Pancreas (tissue), 10 donors: ENCODE data around the gene TRABD. TPM values are rescaled to one million over a fixed set of nuclear protein-coding genes. Genes with fewer than 3 reads are reported as not detected.
"Not testable (repeated sequence)": the region's sequence is repeated elsewhere in the genome, so short reads cannot be mapped to it uniquely, and the experiment has no call there.

Source experiments
- ATAC-seq, 4 donors: fragments of 200-7000 bp; cut with Tn5 transposase; one replicate each; pipeline versions ENCODE4 v1.8.0 to v1.9.1; 2020; ENCODE audit warnings: mild to moderate bottlenecking in 4 of 4, moderate library complexity in 4 of 4
- DNase-seq, 6 donors: peaks; one replicate each; pipeline ENCODE4 v3.0.0-alpha.2; 2020
- FAIRE-seq: peaks from 2 replicates; lab custom pipeline; 2012; peaks lifted over from hg19 to GRCh38; lab: Jason Lieb, UNC
- H3K27ac ChIP-seq, 4 donors: fragments of 200-600 bp; sonication (generic); 1 replicate in 3 of 4; 2 replicates in 1 of 4; pipeline versions ENCODE4 v1.5.0 to v1.8.0; 2020
- H3K27me3 ChIP-seq, 4 donors: fragments of 200-600 bp; one replicate each; pipeline ENCODE4 v1.8.0; 2021
- H3K36me3 ChIP-seq, 3 donors: fragments of 200-600 bp; sonication (generic) in 1 of 3; one replicate each; pipeline versions ENCODE4 v1.5.0 to v1.8.0; 2020 to 2021
- H3K4me1 ChIP-seq, 3 donors: fragments of 200-600 bp; one replicate each; pipeline ENCODE4 v1.8.0; 2021
- H3K4me3 ChIP-seq, 4 donors: fragments of 200-600 bp; sonication (generic) in 2 of 4; one replicate each; pipeline versions ENCODE4 v1.5.0 to v1.8.0; 2020 to 2021
- H3K9me3 ChIP-seq, 4 donors: fragments of 200-600 bp; one replicate each; pipeline ENCODE4 v1.8.0; 2021
- CTCF ChIP-seq, 4 donors: fragments of 200-600 bp; sonication (generic) in 3 of 4; IDR thresholded peaks; one replicate each; pipeline versions ENCODE4 v1.5.0 to v1.8.0; 2021; ENCODE audit warnings: antibody characterized with exemption in 4 of 4
- WGBS, 2 donors: extraction: QIAGEN DNeasy Blood & Tissue Kit; methylation state at CpG; one replicate each; pipeline ENCODE4 v1.1.7; 2013; 5-methylcytosine and 5-hydroxymethylcytosine counted together
- intact Hi-C, 3 donors: fragments of 100-400 bp; cut with DNase I; formaldehyde crosslinking; loops; one replicate each; pipeline versions ENCODE4 v1.11.1 to v1.14.2; 2022
- polyA plus RNA-seq, 2 donors: library from polyadenylated mRNA; stranded (reverse); fragments of 200-250 nt; gene quantifications; one replicate each; pipeline ENCODE4 v1.2.3, GENCODE V29; 2013
- total RNA-seq, 6 donors: library from RNA; stranded (reverse); fragmentation: NEBNext Ultra II Directional in 4 of 6; extraction: Animal tissue kit (Norgen Biotek cat#: 25700) in 4 of 6; gene quantifications; one replicate each; pipeline versions ENCODE4 v1.2.1 to v1.2.4, GENCODE V29; 2021 to 2023
- donor health status: healthy with polysubstance abuse.
- donor health status: DM: no; HTN: no; CAD: no; lungs with moderate emphysema.
- donor health status: DM: no; HTN: no; CAD: no.
- donor health status: control.
- donor health status: control.
- donor health status: Bipolar disorder and iron deficiency.
- donor health status: DM: yes; HTN: yes; CAD: no.
- donor health status: DM: no; HTN: no; CAD: no.
- donor health status: DM: no; HTN: no; CAD: no.
- donor health status: DM: yes; HTN: yes; CAD: no.

Gene TRABD
- total and polyA plus RNA-seq, 8 donors: 25.9 to 107 (median 51.7) TPM

DNA sequence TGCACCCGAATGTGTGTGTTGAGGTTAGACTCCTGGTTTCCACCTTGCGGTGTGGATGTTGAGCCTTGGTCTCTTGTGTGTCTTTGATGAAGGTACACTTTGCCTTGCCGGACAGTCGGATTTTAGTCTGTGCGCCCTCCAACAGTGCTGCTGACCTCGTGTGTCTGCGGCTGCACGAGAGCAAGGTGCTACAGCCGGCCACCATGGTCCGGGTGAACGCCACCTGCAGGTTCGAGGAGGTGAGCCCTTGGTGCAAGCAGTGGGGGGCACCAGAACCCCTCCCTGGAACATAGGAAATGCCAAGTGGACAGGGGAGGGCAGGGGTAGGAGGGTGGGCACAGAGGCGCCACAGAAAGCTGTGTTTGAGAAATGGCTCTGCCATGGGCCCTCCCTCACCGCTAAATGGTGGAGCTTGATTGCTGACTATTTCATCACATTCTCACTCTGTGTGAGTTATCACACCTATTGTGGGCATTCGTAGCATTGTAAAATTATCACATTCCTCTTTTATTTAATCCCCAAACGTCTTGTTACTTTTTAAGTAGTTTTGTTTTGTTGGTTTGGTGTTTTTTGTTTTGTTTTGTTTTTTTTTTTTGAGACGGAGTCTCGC, 41.6 kb upstream of the TRABD start:
- H3K27me3 ChIP-seq: no peaks in the 10 kb centered on the region
- no peaks in the 10 kb centered on the region for H3K36me3 ChIP-seq
- FAIRE-seq (no peak), DNase-seq (no peak), ATAC-seq (no peak)
- no peak for TF ChIP-seq CTCF (IDR thresholded peaks at IDR 0.05)
- no peaks in the 10 kb centered on the region for H3K9me3 ChIP-seq
- no peak overlapping the region for H3K4me3 ChIP-seq
- intact Hi-C loops: no loop called here
- no peak overlapping the region for H3K27ac ChIP-seq
- H3K4me1 ChIP-seq: no peaks in the 10 kb centered on the region
- 81 to 83% methylated on average over 18 of the region's 18 CpGs for WGBS, 2 donors

- H3K36me3 ChIP-seq: no peaks in the 10 kb centered on the region
- no peak for TF ChIP-seq CTCF (IDR thresholded peaks at IDR 0.05)
- no peak for ATAC-seq
- no peak for DNase-seq
- no peak overlapping the region for H3K27ac ChIP-seq
- H3K4me3 ChIP-seq: no peak overlapping the region
- 59 to 77% methylated on average over 25 of the region's 25 CpGs for WGBS, 2 donors
- H3K4me1 ChIP-seq: no peaks in the 10 kb centered on the region
- no peaks in the 10 kb centered on the region for H3K9me3 ChIP-seq
- intact Hi-C loops: loop anchor here in 1 of 3 donors (2.0 kb wide), 1 partner anchor 65 kb away; no protein-coding TSS in a partner anchor
- FAIRE-seq: no peak
- H3K27me3 ChIP-seq: no peaks in the 10 kb centered on the region
Measured at GRCh38 chr22:50145721-50146438, 39.8 kb upstream of the TRABD start.

DNA sequence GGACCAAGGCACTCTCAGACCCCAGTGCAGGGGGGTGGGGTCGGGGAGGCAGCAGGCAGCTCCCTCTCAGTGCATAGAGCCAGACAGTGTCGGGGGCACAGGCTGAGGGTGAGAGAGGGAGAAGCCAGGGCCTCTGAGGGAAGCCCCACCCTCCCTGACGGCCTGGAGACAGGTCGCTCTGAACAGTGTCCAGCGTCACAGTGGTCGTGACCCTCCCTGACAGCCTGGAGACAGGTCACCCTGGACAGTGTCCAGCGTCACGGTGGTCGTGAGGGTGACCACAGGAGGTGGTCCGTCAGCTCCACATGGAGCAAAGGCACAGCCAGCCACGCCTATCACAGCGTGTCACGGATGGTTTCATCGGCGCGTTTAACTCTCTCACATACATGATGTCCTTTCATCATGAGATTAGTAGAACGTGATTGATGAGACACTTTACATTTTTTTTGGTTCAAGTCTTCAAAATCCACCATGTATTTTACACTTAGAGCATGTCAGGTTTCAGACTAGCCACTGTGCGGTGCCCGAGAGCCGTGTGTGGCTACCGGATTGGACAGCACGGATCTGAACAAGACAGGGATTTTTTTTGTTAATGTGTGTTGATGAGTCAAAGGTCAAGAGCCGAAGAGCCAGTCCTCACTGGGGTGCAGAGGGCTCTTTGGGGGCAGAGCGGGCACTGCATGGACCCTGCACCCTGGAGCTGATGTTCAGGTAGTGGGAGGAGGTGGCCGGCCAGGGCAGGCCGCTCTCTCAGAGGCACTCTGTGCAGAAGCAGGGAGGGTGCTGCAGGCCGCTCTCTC, 39.1 kb upstream of the TRABD start:
- WGBS, 2 donors: 28 to 40% methylated on average over 26 to 27 of the region's 27 CpGs
- Histone ChIP-seq H3K4me1 (no peaks in the 10 kb centered on the region), H3K4me3 (no peak overlapping the region), H3K9me3 (no peaks in the 10 kb centered on the region), H3K36me3 (no peaks in the 10 kb centered on the region), H3K27me3 (no peaks in the 10 kb centered on the region), H3K27ac (no peak overlapping the region)
- TF ChIP-seq CTCF (IDR thresholded peaks at IDR 0.05): peak; percentile 8 to 56 (median 39)
- ATAC-seq (peak; percentile 60 to 78 (median 74)), FAIRE-seq (no peak), DNase-seq (peak in 5 of 6 donors; percentile 48 to 82 (median 68))
- intact Hi-C loops: loop anchor here in 1 of 3 donors (2.0 kb wide), 1 partner anchor 64 kb away; no protein-coding TSS in a partner anchor

- not testable (repeated sequence) for H3K4me1 ChIP-seq, H3K4me3 ChIP-seq, H3K36me3 ChIP-seq, H3K27me3 ChIP-seq, H3K27ac ChIP-seq, FAIRE-seq, ATAC-seq, DNase-seq, H3K9me3 ChIP-seq
- intact Hi-C loops: loop anchor here in 2 of 3 donors (2.0 kb wide), 1 partner anchor 63 kb away; no protein-coding TSS in a partner anchor
- WGBS, 2 donors: 86 to 88% methylated on average over 13 to 15 of the region's 26 CpGs
Measured at GRCh38 chr22:50147258-50148165, 38.2 kb upstream of the TRABD start.
